Activated CD4-positive, alpha-beta T cell treated with anti-CD3 and anti-CD28 coated beads, Interleukin-2, amount 50 U/mL, for 16 hours (primary cell): ENCODE results near the gene KRT10.
"Not testable (repeated sequence)": the region's sequence is repeated elsewhere in the genome, so short reads cannot be mapped to it uniquely, and the experiment has no call there.

Experiments
- DNase-seq: peaks from one replicate; pipeline ENCODE4 v3.0.0-alpha.2; 2020

KRT10 gene

GRCh38 chr17:40822132-40822812 lies at the start of gene KRT10:
TSS of gene KRT10 (minus strand) at chr17:40822614. CDS start at chr17:40822585, 29 bp downstream.
- DNase-seq, result no peak

- no peak for DNase-seq
These were observed 48.9 kb upstream of the KRT10 start for GRCh38 chr17:40871316-40871715.

GRCh38 chr17:40870136-40870535 lies 47.7 kb upstream of the KRT10 start:
- DNase-seq, result no peak

GRCh38 chr17:40866838-40867237 lies 44.4 kb upstream of the KRT10 start, which contains the start of gene KRT12:
TSS of gene KRT12 (minus strand) at chr17:40867223. CDS start at chr17:40867186, 37 bp downstream.
- no peak for DNase-seq

GRCh38 chr17:40864661-40865390 lies 42.4 kb upstream of the KRT10 start:
- no peak for DNase-seq

GRCh38 chr17:40862985-40863733 lies 40.7 kb upstream of the KRT10 start:
- no peak for DNase-seq

- no peak for DNase-seq
These were observed 37.1 kb upstream of the KRT10 start for GRCh38 chr17:40859536-40859935.

GRCh38 chr17:40858667-40859066 lies 36.3 kb upstream of the KRT10 start:
- DNase-seq, result not testable (repeated sequence)

- no peak for DNase-seq
These were observed 35.1 kb upstream of the KRT10 start for GRCh38 chr17:40857535-40857934.

GRCh38 chr17:40854175-40854814 lies 31.9 kb upstream of the KRT10 start:
- DNase-seq, result peak; percentile 8

- no peak for DNase-seq
These were observed 29.9 kb upstream of the KRT10 start for GRCh38 chr17:40852364-40852763.

- no peak for DNase-seq
These were observed 28.0 kb upstream of the KRT10 start for GRCh38 chr17:40850293-40850972.

GRCh38 chr17:40849723-40850122 lies 27.3 kb upstream of the KRT10 start:
- DNase-seq, result no peak

GRCh38 chr17:40848583-40849235 lies 26.3 kb upstream of the KRT10 start:
- DNase-seq, result no peak

GRCh38 chr17:40846515-40847144 lies 24.2 kb upstream of the KRT10 start:
- DNase-seq, result no peak

- no peak for DNase-seq
These were observed 22.3 kb upstream of the KRT10 start for GRCh38 chr17:40844671-40845107.

- DNase-seq, result no peak
These were observed 20.8 kb upstream of the KRT10 start for GRCh38 chr17:40843242-40843641.

GRCh38 chr17:40841246-40841645 lies 18.8 kb upstream of the KRT10 start:
- DNase-seq, result no peak

- no peak for DNase-seq
These were observed 16.8 kb upstream of the KRT10 start for GRCh38 chr17:40839194-40839593.

GRCh38 chr17:40836020-40836419 lies 13.6 kb upstream of the KRT10 start:
- DNase-seq, result no peak

GRCh38 chr17:40833882-40834281 lies 11.5 kb upstream of the KRT10 start:
- DNase-seq, result no peak
